ENCODE results near the gene ZNF445. TPM values are rescaled to one million over a fixed set of nuclear protein-coding genes. Genes with fewer than 3 reads are reported as not detected.
"Not testable (repeated sequence)": the region's sequence is repeated elsewhere in the genome, so short reads cannot be mapped to it uniquely, and the experiment has no call there.

ZNF445 gene
- total RNA-seq, 4 donors from 2014 or later = 9.6 to 15.7 (median 13.6) TPM

DNA sequence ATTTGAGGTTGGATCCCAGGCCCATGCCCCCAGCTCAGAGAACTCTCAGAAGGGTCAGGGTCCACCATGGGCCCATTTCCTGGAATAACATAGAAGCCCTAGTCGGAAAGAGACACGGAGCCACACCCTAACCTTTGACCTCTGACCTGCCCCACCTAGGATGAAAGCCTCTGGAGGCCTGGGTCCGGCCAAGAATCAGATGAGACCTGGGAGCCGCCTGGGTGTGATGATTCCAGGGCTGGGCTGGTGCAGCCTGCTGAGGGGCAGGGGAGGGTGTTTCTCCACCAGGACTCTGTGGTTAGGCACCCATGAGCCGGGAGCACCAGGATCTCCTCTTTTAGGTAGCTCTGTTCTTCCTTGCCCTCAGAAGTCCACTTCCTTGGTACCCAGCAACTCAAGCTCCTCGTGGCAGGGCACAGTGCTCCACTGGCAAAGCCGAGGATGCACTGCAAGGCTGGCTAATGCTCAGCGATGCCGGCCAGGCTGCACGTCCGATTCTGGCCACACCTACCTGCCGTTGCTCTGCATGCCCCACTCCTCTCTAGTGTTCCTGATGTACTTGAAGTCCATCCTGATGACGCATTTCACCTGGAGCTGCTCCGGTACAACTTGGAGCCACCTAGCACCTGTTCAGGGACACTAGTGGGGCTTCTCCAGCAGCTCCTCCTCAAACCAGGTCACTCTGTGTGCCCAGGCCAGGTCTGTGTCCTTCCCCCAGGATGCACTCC is 57.4 kb downstream of the ZNF445 start:
- Histone ChIP-seq H3K9me3 (no peaks in the 10 kb centered on the region), H3K36me3 (no peaks in the 10 kb centered on the region), H3K27me3 (no peaks in the 10 kb centered on the region), H3K4me1 (no peaks in the 10 kb centered on the region), H3K27ac (no peak overlapping the region), H3K4me3 (no peak overlapping the region)
- TF ChIP-seq EP300 (IDR thresholded peaks at IDR 0.05) (no peak), POLR2A (IDR thresholded peaks at IDR 0.05) (no peak)
- TF ChIP-seq, protein P1, sequence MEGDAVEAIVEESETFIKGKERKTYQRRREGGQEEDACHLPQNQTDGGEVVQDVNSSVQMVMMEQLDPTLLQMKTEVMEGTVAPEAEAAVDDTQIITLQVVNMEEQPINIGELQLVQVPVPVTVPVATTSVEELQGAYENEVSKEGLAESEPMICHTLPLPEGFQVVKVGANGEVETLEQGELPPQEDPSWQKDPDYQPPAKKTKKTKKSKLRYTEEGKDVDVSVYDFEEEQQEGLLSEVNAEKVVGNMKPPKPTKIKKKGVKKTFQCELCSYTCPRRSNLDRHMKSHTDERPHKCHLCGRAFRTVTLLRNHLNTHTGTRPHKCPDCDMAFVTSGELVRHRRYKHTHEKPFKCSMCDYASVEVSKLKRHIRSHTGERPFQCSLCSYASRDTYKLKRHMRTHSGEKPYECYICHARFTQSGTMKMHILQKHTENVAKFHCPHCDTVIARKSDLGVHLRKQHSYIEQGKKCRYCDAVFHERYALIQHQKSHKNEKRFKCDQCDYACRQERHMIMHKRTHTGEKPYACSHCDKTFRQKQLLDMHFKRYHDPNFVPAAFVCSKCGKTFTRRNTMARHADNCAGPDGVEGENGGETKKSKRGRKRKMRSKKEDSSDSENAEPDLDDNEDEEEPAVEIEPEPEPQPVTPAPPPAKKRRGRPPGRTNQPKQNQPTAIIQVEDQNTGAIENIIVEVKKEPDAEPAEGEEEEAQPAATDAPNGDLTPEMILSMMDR (IDR thresholded peaks at IDR 0.05) = no peak
- 89 to 90% methylated on average over 12 to 14 of the region's 14 CpGs for WGBS, 2 donors
- DNase-seq (ENCODE audit: low spot score in 2 of 2) = no peak

DNA sequence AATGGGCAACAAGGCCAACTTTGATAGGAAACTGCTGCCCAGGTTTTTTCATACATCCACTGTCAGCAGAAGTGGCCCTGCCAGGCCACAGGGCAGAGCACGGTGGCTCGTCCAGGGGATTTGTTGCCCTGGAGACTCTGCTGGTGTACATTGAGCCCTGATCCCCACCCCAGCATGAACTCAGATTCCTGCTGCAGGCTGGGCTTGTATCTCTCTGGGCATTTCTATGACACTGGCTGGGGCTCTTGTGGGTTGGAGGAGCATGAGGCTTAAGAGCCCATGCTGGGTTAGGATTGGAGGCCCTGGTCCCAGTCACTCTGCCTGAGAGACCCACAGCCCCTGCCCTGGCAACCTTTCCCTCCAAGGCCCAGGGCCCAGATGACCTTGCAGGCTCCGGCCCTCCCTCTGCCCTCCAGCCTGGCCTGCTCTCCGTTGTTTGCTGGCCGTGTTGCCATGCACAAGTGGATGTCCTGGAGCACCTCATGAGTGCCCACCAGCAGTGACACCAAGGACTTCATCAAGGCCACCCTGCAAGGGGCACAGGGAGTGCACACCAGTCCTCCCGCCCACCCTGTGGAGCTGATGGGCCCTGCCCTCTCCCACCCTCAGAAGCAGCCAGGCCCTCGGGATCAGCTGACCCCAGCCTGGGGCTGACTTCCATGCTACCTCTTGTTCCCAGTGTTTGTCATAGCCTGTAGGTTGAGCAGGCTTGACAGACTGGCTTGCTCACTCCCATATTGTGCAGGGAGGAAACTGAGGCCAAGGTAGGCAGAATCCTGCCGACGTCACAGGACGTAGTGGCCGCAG is 58.2 kb downstream of the ZNF445 start:
- no peak for DNase-seq (ENCODE audit: low spot score in 2 of 2)
- Histone ChIP-seq H3K27me3 (no peaks in the 10 kb centered on the region), H3K36me3 (no peaks in the 10 kb centered on the region), H3K9me3 (no peaks in the 10 kb centered on the region), H3K4me1 (no peaks in the 10 kb centered on the region), H3K27ac (no peak overlapping the region), H3K4me3 (no peak overlapping the region)
- TF ChIP-seq POLR2A (IDR thresholded peaks at IDR 0.05) = no peak
- TF ChIP-seq, protein P1 (IDR thresholded peaks at IDR 0.05) = no peak
- no peak for TF ChIP-seq EP300 (IDR thresholded peaks at IDR 0.05)
- 78 to 86% methylated on average over 10 of the region's 11 CpGs for WGBS, 2 donors

DNA sequence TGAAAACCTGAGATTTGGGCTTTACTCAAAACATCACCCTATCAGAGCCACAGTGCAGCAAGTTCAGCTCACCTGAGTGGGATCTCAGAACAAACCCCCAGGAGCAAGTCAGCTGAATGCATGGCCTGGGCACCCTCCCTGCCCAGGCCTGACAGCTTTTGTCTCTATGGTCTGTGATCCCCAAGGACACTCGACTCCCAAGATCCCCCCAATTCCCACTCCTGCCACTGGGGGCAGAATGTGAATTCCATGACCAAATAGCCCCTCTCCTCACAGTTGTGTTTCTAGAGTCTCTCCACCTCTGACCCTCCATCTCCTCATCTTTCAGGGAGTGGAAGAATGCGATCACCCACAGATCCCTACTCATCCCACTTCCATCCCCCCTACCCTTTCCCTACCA is 58.9 kb downstream of the ZNF445 start:
- no peak for DNase-seq (ENCODE audit: low spot score in 2 of 2)

DNA sequence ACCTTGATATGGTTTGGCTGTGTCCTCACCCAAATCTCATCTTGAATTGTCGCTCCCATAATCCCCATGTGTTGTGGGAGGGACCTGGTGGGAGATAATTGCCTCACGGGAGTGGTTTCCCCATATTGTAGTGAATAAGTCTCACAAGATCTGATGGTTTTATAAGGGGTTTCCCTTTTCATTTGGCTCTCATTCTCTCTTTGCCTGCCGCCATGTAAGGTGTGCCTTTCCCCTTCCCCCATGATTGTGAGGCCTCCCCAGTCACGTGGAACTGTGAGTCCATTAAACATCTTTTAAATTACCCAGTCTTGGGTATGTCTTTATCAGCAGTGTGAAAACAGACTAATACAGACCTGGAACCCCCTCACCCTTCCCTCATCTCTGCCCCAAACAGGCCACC is 59.4 kb downstream of the ZNF445 start:
- H3K27ac ChIP-seq; H3K27me3 ChIP-seq; DNase-seq (ENCODE audit: low spot score in 2 of 2); H3K9me3 ChIP-seq; H3K36me3 ChIP-seq; H3K4me3 ChIP-seq; H3K4me1 ChIP-seq: not testable (repeated sequence)
- 80 to 93% methylated on average over 4 of the region's 4 CpGs for WGBS, 2 donors

More for the DNA sequence above, 58.9 kb downstream of the ZNF445 start:
- Histone ChIP-seq H3K9me3 (no peaks in the 10 kb centered on the region), H3K27ac (no peak overlapping the region), H3K27me3 (no peaks in the 10 kb centered on the region), H3K36me3 (peaks cover 0 to 4% (median 0%) of the 10 kb centered on the region in 3 donors), H3K4me1 (no peaks in the 10 kb centered on the region), H3K4me3 (no peak overlapping the region)
- TF ChIP-seq POLR2A (IDR thresholded peaks at IDR 0.05) (no peak), EP300 (IDR thresholded peaks at IDR 0.05) (no peak)
- TF ChIP-seq, protein P1 (IDR thresholded peaks at IDR 0.05) = no peak
- WGBS, 2 donors = 85 to 86% methylated on average over 2 of the region's 2 CpGs

DNA sequence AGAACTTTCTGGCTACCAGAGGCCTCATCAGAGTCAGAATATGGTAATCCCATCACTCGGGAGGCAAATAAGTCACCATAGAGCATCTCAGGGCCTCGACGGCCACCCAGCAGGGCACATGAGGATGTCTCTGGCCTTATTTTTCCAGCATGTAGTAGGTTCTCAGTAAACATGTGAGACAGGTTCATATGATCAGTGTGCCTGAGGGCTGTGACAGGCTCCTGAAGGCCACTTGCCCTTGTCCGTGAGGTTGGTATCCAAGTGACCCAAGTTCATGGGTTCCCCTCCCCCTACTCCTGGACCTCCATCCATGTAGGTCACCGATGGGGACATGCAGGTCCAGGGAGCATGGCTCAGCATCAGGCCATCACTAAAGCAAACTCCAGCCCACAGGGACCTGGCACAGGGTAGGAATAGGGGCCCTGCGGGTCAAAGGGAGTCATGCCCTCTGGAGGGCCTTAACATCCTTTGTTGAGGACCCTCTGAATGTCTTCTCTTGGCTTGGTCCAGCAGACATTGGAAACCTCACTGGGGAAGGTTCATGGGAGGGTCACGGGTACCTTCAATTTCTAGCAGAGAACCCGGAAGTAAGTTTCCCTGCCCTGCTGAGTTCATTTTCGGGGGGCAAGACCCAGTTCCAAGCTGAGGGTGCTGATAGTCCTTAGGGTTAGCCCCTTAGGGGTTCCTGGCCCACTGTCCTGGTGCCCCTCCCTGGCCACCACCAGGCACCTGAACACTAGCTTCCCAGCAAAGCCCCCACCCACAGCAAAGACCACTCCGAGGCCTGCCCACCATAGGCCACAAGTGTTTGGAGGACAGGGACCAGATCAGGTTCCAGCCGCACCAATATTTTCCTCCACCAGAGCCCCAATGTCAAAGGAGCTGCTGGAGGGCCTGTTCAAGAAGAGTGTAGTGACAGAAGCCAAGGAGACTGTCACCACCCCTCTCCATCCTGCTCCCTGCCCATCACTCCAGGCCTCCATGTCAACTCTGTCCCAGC is 61.1 kb downstream of the ZNF445 start:
- no peak overlapping the region for H3K27ac ChIP-seq
- no peaks in the 10 kb centered on the region for H3K27me3 ChIP-seq
- H3K4me3 ChIP-seq = no peak overlapping the region
- TF ChIP-seq EP300 (IDR thresholded peaks at IDR 0.05) = no peak
- no peak for TF ChIP-seq POLR2A (IDR thresholded peaks at IDR 0.05)
- no peak for DNase-seq (ENCODE audit: low spot score in 2 of 2)
- H3K9me3 ChIP-seq = no peaks in the 10 kb centered on the region
- peaks cover 0 to 7% (median 0%) of the 10 kb centered on the region in 3 donors for H3K36me3 ChIP-seq
- H3K4me1 ChIP-seq = no peaks in the 10 kb centered on the region
- WGBS, 2 donors = 92 to 95% methylated on average over 10 to 11 of the region's 11 CpGs
